ENCODE results near the gene SPATA6L.

SPATA6L gene

GRCh38 chr9:4666042-4666699 lies at the start of gene SPATA6L:
Gene SPATA6L (minus strand): TSS chr9:4666480. CDS start chr9:4666250, 230 bp downstream.
- no peaks in the 10 kb centered on the region for H3K9me3 ChIP-seq (ENCODE audit: insufficient read depth, low read depth, low read length)
- TF ChIP-seq, protein P1, sequence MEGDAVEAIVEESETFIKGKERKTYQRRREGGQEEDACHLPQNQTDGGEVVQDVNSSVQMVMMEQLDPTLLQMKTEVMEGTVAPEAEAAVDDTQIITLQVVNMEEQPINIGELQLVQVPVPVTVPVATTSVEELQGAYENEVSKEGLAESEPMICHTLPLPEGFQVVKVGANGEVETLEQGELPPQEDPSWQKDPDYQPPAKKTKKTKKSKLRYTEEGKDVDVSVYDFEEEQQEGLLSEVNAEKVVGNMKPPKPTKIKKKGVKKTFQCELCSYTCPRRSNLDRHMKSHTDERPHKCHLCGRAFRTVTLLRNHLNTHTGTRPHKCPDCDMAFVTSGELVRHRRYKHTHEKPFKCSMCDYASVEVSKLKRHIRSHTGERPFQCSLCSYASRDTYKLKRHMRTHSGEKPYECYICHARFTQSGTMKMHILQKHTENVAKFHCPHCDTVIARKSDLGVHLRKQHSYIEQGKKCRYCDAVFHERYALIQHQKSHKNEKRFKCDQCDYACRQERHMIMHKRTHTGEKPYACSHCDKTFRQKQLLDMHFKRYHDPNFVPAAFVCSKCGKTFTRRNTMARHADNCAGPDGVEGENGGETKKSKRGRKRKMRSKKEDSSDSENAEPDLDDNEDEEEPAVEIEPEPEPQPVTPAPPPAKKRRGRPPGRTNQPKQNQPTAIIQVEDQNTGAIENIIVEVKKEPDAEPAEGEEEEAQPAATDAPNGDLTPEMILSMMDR (conservative IDR thresholded peaks at IDR 0.05; ENCODE audit: low read length), result no peak; the same call in 1 of the 2 replicates
- TF ChIP-seq EZH2phosphoT487 (IDR thresholded peaks at IDR 0.05; ENCODE audit: borderline replicate concordance), result no peak
- peak within 1 kb of the TSS; percentile 70 for H2AFZ ChIP-seq (ENCODE audit: low read length)
- H3K9ac ChIP-seq (ENCODE audit: low read depth, low read length, poor library complexity, severe bottlenecking), result peak within 1 kb of the TSS; percentile 35
- no peaks in the 10 kb centered on the region for H4K20me1 ChIP-seq (ENCODE audit: insufficient read depth, low read length, poor library complexity, severe bottlenecking)
- H3K27me3 ChIP-seq (ENCODE audit: insufficient read depth, low read length, poor library complexity, severe bottlenecking), result peaks cover 14% of the 10 kb centered on the region
- H3K4me1 ChIP-seq (ENCODE audit: insufficient read depth, low read length, poor library complexity, severe bottlenecking), result peaks cover 31% of the 10 kb centered on the region
- no peaks in the 10 kb centered on the region for H3K36me3 ChIP-seq (ENCODE audit: insufficient read depth, low read length)
- H3K4me2 ChIP-seq (ENCODE audit: low read depth, low read length, poor library complexity, severe bottlenecking), result peak within 1 kb of the TSS; percentile 85
- H3K4me3 ChIP-seq (ENCODE audit: low read length, poor library complexity, severe bottlenecking), result peak within 1 kb of the TSS; percentile 67
- H3K79me2 ChIP-seq (ENCODE audit: insufficient read depth, low read length), result no peaks in the 10 kb centered on the region
- no peaks in the 10 kb centered on the region for H3K9me2 ChIP-seq (replicated peaks; ENCODE audit: low read depth, low read length)
- H3F3A ChIP-seq (ENCODE audit: low read depth), result peaks cover 6% of the 10 kb centered on the region; the same call in 1 of the 2 replicates

GRCh38 chr9:4714266-4715016 lies 48.2 kb upstream of the SPATA6L start:
- H3K27me3 ChIP-seq (ENCODE audit: insufficient read depth, low read length, poor library complexity, severe bottlenecking), result no peaks in the 10 kb centered on the region
- H3K4me2 ChIP-seq (ENCODE audit: low read depth, low read length, poor library complexity, severe bottlenecking), result no peak overlapping the region
- no peak overlapping the region for H3K4me3 ChIP-seq (ENCODE audit: low read length, poor library complexity, severe bottlenecking)
- no peaks in the 10 kb centered on the region for H3K79me2 ChIP-seq (ENCODE audit: insufficient read depth, low read length)
- no peak overlapping the region for H3K9ac ChIP-seq (ENCODE audit: low read depth, low read length, poor library complexity, severe bottlenecking)
- H4K20me1 ChIP-seq (ENCODE audit: insufficient read depth, low read length, poor library complexity, severe bottlenecking), result no peaks in the 10 kb centered on the region
- H3K36me3 ChIP-seq (ENCODE audit: insufficient read depth, low read length), result peaks cover 76% of the 10 kb centered on the region
- H3K4me1 ChIP-seq (ENCODE audit: insufficient read depth, low read length, poor library complexity, severe bottlenecking), result no peaks in the 10 kb centered on the region
- TF ChIP-seq EZH2phosphoT487 (IDR thresholded peaks at IDR 0.05; ENCODE audit: borderline replicate concordance), result no peak
- TF ChIP-seq, protein P1 (conservative IDR thresholded peaks at IDR 0.05; ENCODE audit: low read length), result no peak
- no peaks in the 10 kb centered on the region for H3K9me3 ChIP-seq (ENCODE audit: insufficient read depth, low read depth, low read length)
- no peaks in the 10 kb centered on the region; the same call in 1 of the 2 replicates for H3F3A ChIP-seq (ENCODE audit: low read depth)
- no peak overlapping the region for H2AFZ ChIP-seq (ENCODE audit: low read length)
- no peaks in the 10 kb centered on the region for H3K9me2 ChIP-seq (replicated peaks; ENCODE audit: low read depth, low read length)

- Histone ChIP-seq H3K36me3 (ENCODE audit: insufficient read depth, low read length) (peaks cover 74% of the 10 kb centered on the region), H3K27me3 (ENCODE audit: insufficient read depth, low read length, poor library complexity, severe bottlenecking) (no peaks in the 10 kb centered on the region), H2AFZ (ENCODE audit: low read length) (no peak overlapping the region), H3K9me2 (replicated peaks; ENCODE audit: low read depth, low read length) (no peaks in the 10 kb centered on the region), H3K9me3 (ENCODE audit: insufficient read depth, low read depth, low read length) (no peaks in the 10 kb centered on the region), H3F3A (ENCODE audit: low read depth) (no peaks in the 10 kb centered on the region; the same call in 1 of the 2 replicates), H3K4me3 (ENCODE audit: low read length, poor library complexity, severe bottlenecking) (no peak overlapping the region), H4K20me1 (ENCODE audit: insufficient read depth, low read length, poor library complexity, severe bottlenecking) (no peaks in the 10 kb centered on the region), H3K79me2 (ENCODE audit: insufficient read depth, low read length) (no peaks in the 10 kb centered on the region), H3K9ac (ENCODE audit: low read depth, low read length, poor library complexity, severe bottlenecking) (no peak overlapping the region), H3K4me1 (ENCODE audit: insufficient read depth, low read length, poor library complexity, severe bottlenecking) (no peaks in the 10 kb centered on the region), H3K4me2 (ENCODE audit: low read depth, low read length, poor library complexity, severe bottlenecking) (no peak overlapping the region)
- TF ChIP-seq, protein P1 (conservative IDR thresholded peaks at IDR 0.05; ENCODE audit: low read length), result no peak
- no peak for TF ChIP-seq EZH2phosphoT487 (IDR thresholded peaks at IDR 0.05; ENCODE audit: borderline replicate concordance)
These were observed 47.6 kb upstream of the SPATA6L start for GRCh38 chr9:4713849-4714248.

Measured in Loucy (cell line).